Measurements from ENCODE around the gene PFKP. TPM values are rescaled to one million over a fixed set of nuclear protein-coding genes. Genes with fewer than 3 reads are reported as not detected.

The PFKP gene
- total RNA-seq, 1 experiment from 2014 or later = 140 TPM

DNA sequence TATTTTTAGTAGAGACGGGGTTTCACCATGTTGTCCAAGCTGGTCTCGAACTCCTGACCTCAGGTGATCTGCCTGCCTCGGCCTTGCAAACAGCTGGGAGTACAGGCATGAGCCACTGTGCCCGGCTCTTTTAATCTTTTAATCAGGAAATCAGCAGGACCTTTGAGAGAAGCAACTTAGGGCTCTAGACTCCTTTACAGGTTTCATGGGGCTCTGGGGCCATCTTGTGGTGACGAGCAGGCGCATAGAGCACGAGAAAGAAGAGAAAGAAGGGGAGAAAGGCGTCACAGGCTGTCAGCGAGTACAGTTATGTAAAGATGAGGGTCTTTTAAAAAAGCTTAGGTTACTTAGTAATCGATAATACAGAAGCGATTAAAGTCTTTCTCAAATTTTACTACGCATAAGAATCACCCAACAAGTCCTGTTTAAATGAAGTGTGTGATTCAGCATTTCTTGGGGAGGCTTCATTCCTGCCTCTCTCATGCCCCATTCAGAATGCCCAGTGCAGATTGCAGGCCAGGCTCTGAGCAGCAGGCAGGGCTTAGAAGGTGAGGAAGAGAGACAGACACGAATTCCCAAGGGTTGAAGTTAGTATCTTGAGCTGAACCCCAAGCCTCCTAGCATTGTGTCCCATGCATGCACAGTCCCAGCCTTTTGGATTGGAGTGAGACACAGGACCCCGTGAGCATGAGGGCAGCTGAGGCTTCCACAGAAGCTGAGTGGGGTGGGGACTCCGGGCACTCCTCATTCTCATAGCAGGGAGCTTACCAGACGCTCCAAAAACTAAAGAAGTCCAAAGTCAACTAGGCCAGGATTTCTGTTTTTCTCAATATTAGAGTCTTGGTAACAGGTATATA lies 23.6 kb upstream of the PFKP start:
- ATAC-seq (peak; percentile 83), DNase-seq (peak; percentile 62)
- ChIA-PET POLR2A (ENCODE audit: unreplicated experiment) (no interaction called here), CTCF (interaction anchor here (0.6 to 1.1 kb wide), 2 partner anchors 62 to 116 kb away, joined by 3 read pairs; no protein-coding TSS in a partner anchor)
- TF ChIP-seq, protein P1, sequence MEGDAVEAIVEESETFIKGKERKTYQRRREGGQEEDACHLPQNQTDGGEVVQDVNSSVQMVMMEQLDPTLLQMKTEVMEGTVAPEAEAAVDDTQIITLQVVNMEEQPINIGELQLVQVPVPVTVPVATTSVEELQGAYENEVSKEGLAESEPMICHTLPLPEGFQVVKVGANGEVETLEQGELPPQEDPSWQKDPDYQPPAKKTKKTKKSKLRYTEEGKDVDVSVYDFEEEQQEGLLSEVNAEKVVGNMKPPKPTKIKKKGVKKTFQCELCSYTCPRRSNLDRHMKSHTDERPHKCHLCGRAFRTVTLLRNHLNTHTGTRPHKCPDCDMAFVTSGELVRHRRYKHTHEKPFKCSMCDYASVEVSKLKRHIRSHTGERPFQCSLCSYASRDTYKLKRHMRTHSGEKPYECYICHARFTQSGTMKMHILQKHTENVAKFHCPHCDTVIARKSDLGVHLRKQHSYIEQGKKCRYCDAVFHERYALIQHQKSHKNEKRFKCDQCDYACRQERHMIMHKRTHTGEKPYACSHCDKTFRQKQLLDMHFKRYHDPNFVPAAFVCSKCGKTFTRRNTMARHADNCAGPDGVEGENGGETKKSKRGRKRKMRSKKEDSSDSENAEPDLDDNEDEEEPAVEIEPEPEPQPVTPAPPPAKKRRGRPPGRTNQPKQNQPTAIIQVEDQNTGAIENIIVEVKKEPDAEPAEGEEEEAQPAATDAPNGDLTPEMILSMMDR (conservative IDR thresholded peaks at IDR 0.05; ENCODE audit: low read depth, low read length) = peak; percentile 70
- TF ChIP-seq EZH2phosphoT487 (IDR thresholded peaks at IDR 0.05; ENCODE audit: borderline replicate concordance, low read length) = no peak
- Histone ChIP-seq H3K27me3 (ENCODE audit: low read length) (no peaks in the 10 kb centered on the region), H3K79me2 (ENCODE audit: low read length) (no peaks in the 10 kb centered on the region), H3K36me3 (ENCODE audit: low read depth, low read length) (no peaks in the 10 kb centered on the region), H3K4me3 (ENCODE audit: low read length) (no peak overlapping the region), H3K4me1 (ENCODE audit: insufficient read depth, low read length) (peaks cover 13% of the 10 kb centered on the region), H2AFZ (ENCODE audit: low read length) (peak overlapping the region; percentile 45; the same call in 1 of the 2 replicates), H4K20me1 (ENCODE audit: low read length) (no peaks in the 10 kb centered on the region), H3K9me2 (replicated peaks; ENCODE audit: low read length) (no peaks in the 10 kb centered on the region), H3K27ac (ENCODE audit: low read length) (no peak overlapping the region), H3K9me3 (ENCODE audit: low read length) (no peaks in the 10 kb centered on the region), H3K9ac (ENCODE audit: low read length) (no peak overlapping the region), H3F3A (ENCODE audit: low read length, unreplicated experiment) (no peaks in the 10 kb centered on the region), H3K4me2 (ENCODE audit: low read length) (peak overlapping the region; percentile 26; the same call in 1 of the 2 replicates)
- intact Hi-C loops (cut with micrococcal nuclease) = loop anchor here (1.0 to 5.0 kb wide), 4 partner anchors 66 to 1931 kb away; no protein-coding TSS in a partner anchor
- no TSS peak for BruUV-seq (replicated peaks)

DNA sequence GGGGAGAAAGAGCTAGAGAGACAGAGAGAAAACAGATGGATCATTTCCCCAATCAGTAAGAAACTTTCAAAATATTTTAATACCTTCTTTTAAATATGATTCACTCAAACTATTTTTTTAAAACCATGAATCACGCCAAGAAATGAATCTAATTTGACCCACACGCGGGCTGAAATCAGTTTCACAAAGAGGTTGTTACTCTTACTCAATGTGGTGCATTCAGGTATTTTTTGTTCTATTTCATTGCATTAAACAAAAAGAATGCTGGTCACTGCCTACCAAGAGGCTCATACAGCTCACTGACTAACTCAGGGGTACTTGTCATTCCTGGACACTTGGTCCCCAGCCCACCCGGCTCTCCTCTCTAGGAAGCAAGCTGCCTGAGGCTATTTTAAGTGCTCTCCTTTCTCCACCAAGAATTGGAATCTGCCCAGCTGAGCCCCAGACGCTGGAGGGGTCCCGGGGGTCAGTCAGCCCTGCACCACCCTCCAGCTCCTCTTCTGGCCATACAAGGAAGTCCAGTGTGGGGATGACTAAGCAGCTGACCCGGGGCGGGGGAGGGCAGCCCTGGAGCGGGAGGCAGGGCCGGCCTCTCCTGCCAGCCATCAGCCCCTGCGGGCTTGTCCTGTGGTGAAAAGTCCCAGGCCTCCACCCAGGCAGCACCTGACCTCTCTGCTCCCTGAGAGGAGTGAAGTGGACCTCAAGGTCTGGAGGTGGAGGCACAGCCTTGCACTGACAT lies 21.7 kb upstream of the PFKP start:
- POLR2A ChIA-PET (ENCODE audit: unreplicated experiment) = no interaction called here
- DNase-seq = peak; percentile 52
- intact Hi-C loops (cut with micrococcal nuclease) = no loop called here

DNA sequence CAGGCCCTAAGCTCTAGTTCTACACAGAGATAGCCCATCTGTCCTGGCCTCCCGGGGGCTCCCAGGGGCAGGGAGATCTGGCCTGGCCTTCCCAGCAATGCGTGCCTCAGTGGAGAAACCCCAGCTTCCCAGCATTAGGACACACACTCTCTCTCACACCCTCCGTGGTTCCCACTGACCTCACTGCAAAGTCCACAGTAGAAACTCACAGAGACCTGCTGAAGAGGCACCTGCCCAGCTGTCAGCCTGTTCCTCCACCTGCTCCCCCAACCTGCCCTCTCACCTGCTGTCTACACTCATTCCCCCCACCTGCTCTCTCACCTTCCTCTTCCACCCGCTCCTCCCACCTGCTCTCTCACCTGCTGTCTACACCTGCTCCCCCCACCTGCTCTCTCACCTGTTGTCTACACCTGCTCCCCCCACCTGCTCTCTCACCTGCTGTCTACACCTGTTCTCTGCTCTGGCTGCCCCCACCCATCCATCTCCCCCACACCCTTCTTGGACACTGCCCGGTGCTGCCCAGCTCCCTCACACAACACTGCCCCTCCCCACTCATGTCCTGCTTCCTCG lies 21.1 kb upstream of the PFKP start:
- ChIA-PET POLR2A (ENCODE audit: unreplicated experiment) (no interaction called here), CTCF (no interaction called here)
- TF ChIP-seq EZH2phosphoT487 (IDR thresholded peaks at IDR 0.05; ENCODE audit: borderline replicate concordance, low read length) = no peak
- TF ChIP-seq, protein P1 (conservative IDR thresholded peaks at IDR 0.05; ENCODE audit: low read depth, low read length) = no peak
- TF ChIP-seq EZH2 (IDR thresholded peaks at IDR 0.05; ENCODE audit: low read length, unreplicated experiment) = no peak
- Histone ChIP-seq H3K4me1 (ENCODE audit: insufficient read depth, low read length) (peaks cover 13% of the 10 kb centered on the region), H3K27ac (ENCODE audit: low read length) (peak overlapping the region; percentile 74; the same call in 1 of the 2 replicates), H4K20me1 (ENCODE audit: low read length) (no peaks in the 10 kb centered on the region), H3K9me3 (ENCODE audit: low read length) (no peaks in the 10 kb centered on the region), H3K4me2 (ENCODE audit: low read length) (peak overlapping the region; percentile 75), H3K4me3 (ENCODE audit: low read length) (no peak overlapping the region), H3K36me3 (ENCODE audit: low read depth, low read length) (no peaks in the 10 kb centered on the region), H3F3A (ENCODE audit: low read length, unreplicated experiment) (no peaks in the 10 kb centered on the region), H3K79me2 (ENCODE audit: low read length) (no peaks in the 10 kb centered on the region), H3K9ac (ENCODE audit: low read length) (no peak overlapping the region), H3K9me2 (replicated peaks; ENCODE audit: low read length) (no peaks in the 10 kb centered on the region), H3K27me3 (ENCODE audit: low read length) (no peaks in the 10 kb centered on the region), H2AFZ (ENCODE audit: low read length) (0 out of 2 replicates have a peak overlapping the region, but pooled peaks have one; percentile 48)
- no TSS peak for BruUV-seq (replicated peaks)
- ATAC-seq (no peak), DNase-seq (no peak)
- intact Hi-C loops (cut with micrococcal nuclease) = no loop called here

More for the DNA sequence above, 21.7 kb upstream of the PFKP start:
- no peaks in the 10 kb centered on the region for H3K36me3 ChIP-seq (ENCODE audit: low read depth, low read length)
- TF ChIP-seq EZH2 (IDR thresholded peaks at IDR 0.05; ENCODE audit: low read length, unreplicated experiment) = no peak
- TF ChIP-seq EZH2phosphoT487 (IDR thresholded peaks at IDR 0.05; ENCODE audit: borderline replicate concordance, low read length) = no peak
- BruUV-seq (replicated peaks) = no TSS peak
- H3F3A ChIP-seq (ENCODE audit: low read length, unreplicated experiment) = no peaks in the 10 kb centered on the region
- peak overlapping the region; percentile 75 for H3K4me2 ChIP-seq (ENCODE audit: low read length)
- H3K9me3 ChIP-seq (ENCODE audit: low read length) = no peaks in the 10 kb centered on the region
- H3K27ac ChIP-seq (ENCODE audit: low read length) = peak overlapping the region; percentile 74
- ATAC-seq = peak; percentile 83
- no peaks in the 10 kb centered on the region for H4K20me1 ChIP-seq (ENCODE audit: low read length)
- CTCF ChIA-PET = no interaction called here
- peaks cover 13% of the 10 kb centered on the region for H3K4me1 ChIP-seq (ENCODE audit: insufficient read depth, low read length)
- H2AFZ ChIP-seq (ENCODE audit: low read length) = peak overlapping the region; percentile 48; the same call in 1 of the 2 replicates
- no peaks in the 10 kb centered on the region for H3K9me2 ChIP-seq (replicated peaks; ENCODE audit: low read length)
- H3K79me2 ChIP-seq (ENCODE audit: low read length) = no peaks in the 10 kb centered on the region
- no peak overlapping the region; the same call in 1 of the 2 replicates for H3K9ac ChIP-seq (ENCODE audit: low read length)
- H3K27me3 ChIP-seq (ENCODE audit: low read length) = no peaks in the 10 kb centered on the region
- H3K4me3 ChIP-seq (ENCODE audit: low read length) = peak overlapping the region; percentile 42; the same call in 1 of the 2 replicates
